ENCODE measurements around the gene BCL10.

Gene BCL10

DNA sequence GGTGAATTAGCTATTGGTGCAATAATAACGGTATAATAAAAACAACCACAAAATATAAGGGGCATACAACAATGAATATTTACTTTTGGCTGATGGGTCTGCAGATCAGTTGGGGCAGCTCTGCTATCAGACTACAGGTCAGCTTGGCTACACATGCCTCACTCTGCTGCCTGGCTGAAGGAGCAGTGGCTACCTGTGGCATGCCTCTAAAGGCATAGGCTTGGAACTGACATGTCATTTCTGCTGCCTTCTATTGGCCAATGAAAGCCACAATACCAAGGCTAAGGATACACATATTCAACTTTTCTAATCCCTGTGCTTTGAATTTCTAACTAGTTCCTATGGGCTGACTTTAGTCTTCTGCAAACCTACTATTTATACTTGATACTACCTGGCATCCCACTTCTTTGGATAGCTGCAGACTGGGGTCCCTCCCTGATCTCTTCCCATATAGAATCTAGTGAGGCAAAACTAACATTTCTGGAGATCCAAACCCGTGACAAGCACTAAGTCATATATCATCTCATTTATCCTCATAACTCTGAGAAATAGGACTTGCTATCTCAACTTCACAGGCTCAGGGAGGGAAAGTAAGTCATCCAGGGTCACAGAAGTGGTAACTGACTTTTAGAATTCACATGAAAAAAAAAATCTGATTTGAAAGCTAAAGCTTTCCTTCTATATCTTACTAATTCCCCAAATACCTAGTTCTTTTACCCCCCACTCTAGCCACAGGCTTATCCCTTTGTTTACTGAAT, 56.4 kb downstream of the BCL10 start:
- no peak for DNase-seq

GRCh38 chr1:85216697-85217096, 59.7 kb downstream of the BCL10 start:
- no peak for DNase-seq

All from AML-193 (cell line).